CD14-positive monocyte (primary cell): ENCODE data around the gene STMP1. TPM values are rescaled to one million over a fixed set of nuclear protein-coding genes. Genes with fewer than 3 reads are reported as not detected.

ENCODE experiments used
- DNase-seq, 3 donors: peaks; one replicate each; pipeline ENCODE4 v3.0.0-alpha.2; 2011 to 2022
- H2AFZ ChIP-seq: 2 replicates; pipeline ENCODE4 v1.6.0; 2012; ENCODE audit warnings: mild to moderate bottlenecking, low read depth, low read length, inconsistent platforms; ENCODE audit not compliant: insufficient read depth, poor library complexity, severe bottlenecking
- H3K27ac ChIP-seq, 2 donors: 1 replicate in 1 of 2; 2 replicates in 1 of 2; pipeline ENCODE4 v1.5.1; 2012 to 2013; ENCODE audit warnings: low read length in 2 of 2, control low read depth in 1 of 2, inconsistent platforms in 1 of 2, low read depth in 1 of 2, mild to moderate bottlenecking in 1 of 2
- H3K27me3 ChIP-seq, 2 donors: one replicate each; pipeline versions ENCODE4 v1.6.0 to v1.6.1; 2011 to 2013; ENCODE audit warnings: low read length in 2 of 2; ENCODE audit not compliant: control insufficient read depth in 2 of 2, insufficient read depth in 2 of 2
- H3K36me3 ChIP-seq, 2 donors: replicated peaks in 1 of 2; 1 replicate in 1 of 2; 2 replicates in 1 of 2; pipeline versions ENCODE4 v1.5.1 to v1.6.1; 2012 to 2013; ENCODE audit warnings: low read length in 2 of 2, control low read depth in 1 of 2, inconsistent platforms in 1 of 2, mild to moderate bottlenecking in 1 of 2; ENCODE audit not compliant: insufficient read depth in 2 of 2, control insufficient read depth in 1 of 2
- H3K4me1 ChIP-seq, 2 donors: 1 replicate in 1 of 2; 2 replicates in 1 of 2; pipeline versions ENCODE4 v1.5.1 to v1.6.1; 2012 to 2013; ENCODE audit warnings: low read length in 2 of 2, control low read depth in 1 of 2, inconsistent platforms in 1 of 2, mild to moderate bottlenecking in 1 of 2, moderate library complexity in 1 of 2; ENCODE audit not compliant: insufficient read depth in 2 of 2, control insufficient read depth in 1 of 2
- H3K4me2 ChIP-seq: replicated peaks from 2 replicates; pipeline ENCODE3; 2012; ENCODE audit warnings: low read length, moderate library complexity, mild to moderate bottlenecking; ENCODE audit not compliant: poor library complexity, severe bottlenecking; ENCODE audit errors: extremely low read depth
- H3K4me3 ChIP-seq, 3 experiments: fragments of 200-600 bp in 1 of 3; sonication (generic) in 1 of 3; replicated peaks in 1 of 3; 1 replicate in 2 of 3; 2 replicates in 1 of 3; pipeline ENCODE4 v1.5.1; 2011 to 2013; ENCODE audit warnings: low read length in 3 of 3, mild to moderate bottlenecking in 3 of 3, control low read depth in 2 of 3, low read depth in 2 of 3, inconsistent platforms in 1 of 3, moderate library complexity in 1 of 3
- H3K79me2 ChIP-seq: 2 replicates; pipeline ENCODE4 v1.6.0; 2012; ENCODE audit warnings: mild to moderate bottlenecking, control low read depth, inconsistent platforms, low read length, moderate library complexity; ENCODE audit not compliant: insufficient read depth
- H3K9ac ChIP-seq: 2 replicates; pipeline ENCODE4 v1.6.0; 2017; ENCODE audit warnings: low read length, mild to moderate bottlenecking; ENCODE audit not compliant: insufficient read depth, poor library complexity, severe bottlenecking
- H3K9me3 ChIP-seq, 2 donors: replicated peaks in 1 of 2; 1 replicate in 1 of 2; 2 replicates in 1 of 2; pipeline versions ENCODE4 v1.5.1 to v1.6.1; 2012 to 2013; ENCODE audit warnings: low read length in 2 of 2, control low read depth in 1 of 2; ENCODE audit not compliant: control insufficient read depth in 1 of 2, insufficient read depth in 1 of 2
- H4K20me1 ChIP-seq: 2 replicates; pipeline ENCODE4 v1.6.0; 2012; ENCODE audit warnings: mild to moderate bottlenecking, low read length, control low read depth, moderate library complexity; ENCODE audit not compliant: insufficient read depth
- H3K27ac Mint-ChIP-seq, 7 donors: one replicate each; pipeline ENCODE4 v1.8.0; 2020; ENCODE audit warnings: mild to moderate bottlenecking in 7 of 7, mixed read lengths in 7 of 7, moderate library complexity in 6 of 7, inconsistent platforms in 2 of 7
- H3K27me3 Mint-ChIP-seq, 3 donors: one replicate each; pipeline ENCODE4 v1.8.0; 2021 to 2022; ENCODE audit warnings: low read depth in 3 of 3, mild to moderate bottlenecking in 3 of 3, mixed read lengths in 3 of 3, moderate library complexity in 3 of 3, inconsistent platforms in 1 of 3
- H3K36me3 Mint-ChIP-seq, 2 donors: one replicate each; pipeline ENCODE4 v1.8.0; 2020; ENCODE audit warnings: mixed read lengths in 2 of 2, inconsistent platforms in 1 of 2, mild to moderate bottlenecking in 1 of 2
- H3K4me1 Mint-ChIP-seq: one replicate; pipeline ENCODE4 v1.8.0; 2020; ENCODE audit warnings: mild to moderate bottlenecking, mixed read lengths
- H3K4me3 Mint-ChIP-seq, 2 donors: one replicate each; pipeline ENCODE4 v1.8.0; 2020; ENCODE audit warnings: mild to moderate bottlenecking in 2 of 2, mixed read lengths in 2 of 2, moderate library complexity in 1 of 2
- H3K9me3 Mint-ChIP-seq, 7 donors: one replicate each; pipeline ENCODE4 v1.8.0; 2020 to 2022; ENCODE audit warnings: mixed read lengths in 7 of 7, mild to moderate bottlenecking in 6 of 7, moderate library complexity in 6 of 7, inconsistent platforms in 2 of 7
- WGBS: methylation state at CpG from one replicate; pipeline ENCODE4 v1.1.5; 2013; ENCODE audit warnings: missing lambda C conversion rate; ENCODE audit not compliant: insufficient coverage; 5-methylcytosine and 5-hydroxymethylcytosine counted together
- intact Hi-C, 2 donors: fragments of 100-400 bp; cut with micrococcal nuclease; formaldehyde crosslinking; loops; one replicate each; pipeline versions ENCODE4 v1.15.0 to v1.15.1; 2023
- polyA plus RNA-seq, 3 donors: library from polyadenylated mRNA; depleted of rRNA in 1 of 3; unstranded in 2 of 3; stranded (reverse) in 1 of 3; fragments of 300-500 nt in 2 of 3; fragments of >200 nt in 1 of 3; fragmentation: Illumina TruSeq in 2 of 3; gene quantifications; 1 replicate in 2 of 3; 2 replicates in 1 of 3; pipeline ENCODE4 v1.2.3, GENCODE V29; 2012 to 2021
- TF ChIP-seq, protein P1 (sequence below): fragments of 200-600 bp; IDR thresholded peaks from one replicate; pipeline ENCODE4 v1.8.0; 2022; ENCODE audit warnings: antibody characterized with exemption, mild to moderate bottlenecking

The STMP1 gene
- polyA plus RNA-seq, 3 donors: 20.4 to 108 (median 88.8) TPM

GRCh38 chr7:135714534-135715009 is 52.3 kb downstream of the STMP1 start:
- peaks cover 0 to 2% (median 2%) of the 10 kb centered on the region in 3 donors for H3K27me3 Mint-ChIP-seq
- Histone ChIP-seq H3K27ac (no peak overlapping the region), H4K20me1 (no peaks in the 10 kb centered on the region), H3K9ac (no peak overlapping the region), H3K79me2 (no peaks in the 10 kb centered on the region), H3K36me3 (no peaks in the 10 kb centered on the region), H3K4me1 (no peaks in the 10 kb centered on the region), H3K4me2 (no peak overlapping the region), H3K27me3 (no peaks in the 10 kb centered on the region), H3K9me3 (no peaks in the 10 kb centered on the region), H2AFZ (no peak overlapping the region), H3K4me3 (no peak overlapping the region)
- 98% methylated on average over 18 of the region's 20 CpGs for WGBS
- DNase-seq: no peak
- H3K4me1 Mint-ChIP-seq: peaks cover under 1% of the 10 kb centered on the region
- no peaks in the 10 kb centered on the region for H3K36me3 Mint-ChIP-seq
- intact Hi-C loops: no loop called here
- H3K27ac Mint-ChIP-seq: no peak overlapping the region
- TF ChIP-seq, protein P1, sequence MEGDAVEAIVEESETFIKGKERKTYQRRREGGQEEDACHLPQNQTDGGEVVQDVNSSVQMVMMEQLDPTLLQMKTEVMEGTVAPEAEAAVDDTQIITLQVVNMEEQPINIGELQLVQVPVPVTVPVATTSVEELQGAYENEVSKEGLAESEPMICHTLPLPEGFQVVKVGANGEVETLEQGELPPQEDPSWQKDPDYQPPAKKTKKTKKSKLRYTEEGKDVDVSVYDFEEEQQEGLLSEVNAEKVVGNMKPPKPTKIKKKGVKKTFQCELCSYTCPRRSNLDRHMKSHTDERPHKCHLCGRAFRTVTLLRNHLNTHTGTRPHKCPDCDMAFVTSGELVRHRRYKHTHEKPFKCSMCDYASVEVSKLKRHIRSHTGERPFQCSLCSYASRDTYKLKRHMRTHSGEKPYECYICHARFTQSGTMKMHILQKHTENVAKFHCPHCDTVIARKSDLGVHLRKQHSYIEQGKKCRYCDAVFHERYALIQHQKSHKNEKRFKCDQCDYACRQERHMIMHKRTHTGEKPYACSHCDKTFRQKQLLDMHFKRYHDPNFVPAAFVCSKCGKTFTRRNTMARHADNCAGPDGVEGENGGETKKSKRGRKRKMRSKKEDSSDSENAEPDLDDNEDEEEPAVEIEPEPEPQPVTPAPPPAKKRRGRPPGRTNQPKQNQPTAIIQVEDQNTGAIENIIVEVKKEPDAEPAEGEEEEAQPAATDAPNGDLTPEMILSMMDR: no peak
- no peaks in the 10 kb centered on the region for H3K9me3 Mint-ChIP-seq
- H3K4me3 Mint-ChIP-seq: no peak overlapping the region

GRCh38 chr7:135715055-135715522 is 52.8 kb downstream of the STMP1 start:
- Histone ChIP-seq H3K27ac (no peak overlapping the region), H3K27me3 (no peaks in the 10 kb centered on the region), H4K20me1 (no peaks in the 10 kb centered on the region), H3K36me3 (no peaks in the 10 kb centered on the region), H3K4me1 (no peaks in the 10 kb centered on the region), H2AFZ (no peak overlapping the region), H3K4me2 (no peak overlapping the region), H3K9me3 (no peaks in the 10 kb centered on the region), H3K79me2 (no peaks in the 10 kb centered on the region), H3K4me3 (no peak overlapping the region), H3K9ac (no peak overlapping the region)
- WGBS: 96% methylated on average over 5 of the region's 5 CpGs
- Mint-ChIP-seq H3K4me3 (no peak overlapping the region), H3K36me3 (no peaks in the 10 kb centered on the region), H3K9me3 (no peaks in the 10 kb centered on the region), H3K4me1 (peaks cover 3% of the 10 kb centered on the region), H3K27me3 (peaks cover 0 to 4% (median 2%) of the 10 kb centered on the region in 3 donors), H3K27ac (no peak overlapping the region)
- DNase-seq: no peak
- TF ChIP-seq, protein P1: no peak
- intact Hi-C loops: no loop called here
